Stomach (tissue), 4 donors: ENCODE data around the gene IL1RAPL2.

ENCODE experiments used
- POLR2A ChIP-seq, 4 donors: fragments of 450-650 bp; IDR thresholded peaks; one replicate each; pipeline ENCODE4 v1.6.1; 2016; ENCODE audit warnings: antibody characterized with exemption in 4 of 4, control low read depth in 2 of 4, mild to moderate bottlenecking in 1 of 4, moderate library complexity in 1 of 4
- POLR2AphosphoS5 ChIP-seq, 3 donors: sonication (generic); formaldehyde crosslinking; IDR thresholded peaks; one replicate each; pipeline ENCODE4 v1.6.1; 2016; ENCODE audit warnings: antibody characterized with exemption in 3 of 3
- TF ChIP-seq, protein P1 (sequence below), 7 experiments: fragments of 450-650 bp in 4 of 7; fragments of 200-600 bp in 3 of 7; sonication (generic) in 3 of 7; IDR thresholded peaks; one replicate each; pipeline ENCODE4 v1.5.1; 2016 to 2019; ENCODE audit warnings: antibody characterized with exemption in 7 of 7, control low read depth in 2 of 7, mild to moderate bottlenecking in 1 of 7

DNA sequence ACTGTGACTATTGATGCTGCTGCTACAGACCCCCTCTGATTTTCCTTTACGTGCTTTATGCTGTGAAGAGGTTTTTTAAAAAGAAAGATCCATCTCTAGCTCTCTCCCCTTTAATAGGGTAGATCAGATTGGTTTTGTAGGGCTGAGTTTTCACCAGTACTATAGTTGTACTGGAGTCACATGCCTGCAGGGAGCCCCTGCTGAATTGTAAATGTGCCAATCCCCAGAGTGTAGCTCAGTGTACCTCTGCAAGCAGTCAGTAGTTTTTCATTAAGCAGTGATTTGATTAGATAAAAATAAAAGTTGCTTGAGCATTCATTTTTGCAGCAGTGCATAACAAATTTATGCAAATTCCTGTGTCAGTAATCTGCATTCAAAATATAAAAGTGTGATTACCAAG is 179.2 kb downstream of the IL1RAPL2 start:
- TF ChIP-seq, protein P1, sequence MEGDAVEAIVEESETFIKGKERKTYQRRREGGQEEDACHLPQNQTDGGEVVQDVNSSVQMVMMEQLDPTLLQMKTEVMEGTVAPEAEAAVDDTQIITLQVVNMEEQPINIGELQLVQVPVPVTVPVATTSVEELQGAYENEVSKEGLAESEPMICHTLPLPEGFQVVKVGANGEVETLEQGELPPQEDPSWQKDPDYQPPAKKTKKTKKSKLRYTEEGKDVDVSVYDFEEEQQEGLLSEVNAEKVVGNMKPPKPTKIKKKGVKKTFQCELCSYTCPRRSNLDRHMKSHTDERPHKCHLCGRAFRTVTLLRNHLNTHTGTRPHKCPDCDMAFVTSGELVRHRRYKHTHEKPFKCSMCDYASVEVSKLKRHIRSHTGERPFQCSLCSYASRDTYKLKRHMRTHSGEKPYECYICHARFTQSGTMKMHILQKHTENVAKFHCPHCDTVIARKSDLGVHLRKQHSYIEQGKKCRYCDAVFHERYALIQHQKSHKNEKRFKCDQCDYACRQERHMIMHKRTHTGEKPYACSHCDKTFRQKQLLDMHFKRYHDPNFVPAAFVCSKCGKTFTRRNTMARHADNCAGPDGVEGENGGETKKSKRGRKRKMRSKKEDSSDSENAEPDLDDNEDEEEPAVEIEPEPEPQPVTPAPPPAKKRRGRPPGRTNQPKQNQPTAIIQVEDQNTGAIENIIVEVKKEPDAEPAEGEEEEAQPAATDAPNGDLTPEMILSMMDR (IDR thresholded peaks at IDR 0.05), result no peak
- TF ChIP-seq POLR2A (IDR thresholded peaks at IDR 0.05) (no peak), POLR2AphosphoS5 (IDR thresholded peaks at IDR 0.05) (no peak)
